PC-3 (cell line): Measurements from ENCODE around the gene CFI. TPM values are rescaled to one million over a fixed set of nuclear protein-coding genes. Genes with fewer than 3 reads are reported as not detected.

ENCODE experiments used
- ATAC-seq: fragments of 200-7000 bp; cut with Tn5 transposase; 2 replicates; pipeline ENCODE4 v1.9.1; 2020; ENCODE audit warnings: mild to moderate bottlenecking, moderate library complexity
- BruUV-seq: library from RNA; stranded (reverse); fragments of 400-500 nt; replicated peaks from 2 replicates; lab custom pipeline; 2021; lab: Mats Ljungman, UMichigan
- CTCF ChIA-PET: fragments of 300-600 bp; sonication (Branson Sonifier 250); formaldehyde crosslinking; loops from one replicate; lab custom pipeline; 2022; ENCODE audit warnings: antibody characterized with exemption; lab: Charles Lee
- POLR2A ChIA-PET: fragments of 300-600 bp; sonication (Branson Sonifier 250); formaldehyde crosslinking; loops from one replicate; lab custom pipeline; 2022; ENCODE audit warnings: antibody characterized with exemption; ENCODE audit not compliant: unreplicated experiment; lab: Charles Lee
- DNase-seq: peaks from one replicate; pipeline ENCODE4 v3.0.0-alpha.2; 2015
- H2AFZ ChIP-seq: fragments of 300-600 bp; sonication (generic); 2 replicates; pipeline ENCODE4 v1.6.0; 2016; ENCODE audit warnings: antibody characterized with exemption, low read length
- H3F3A ChIP-seq: fragments of 300-600 bp; sonication (generic); one replicate; pipeline ENCODE4 v1.6.0; 2017; ENCODE audit warnings: antibody characterized with exemption, low read length, control low read depth, mild to moderate bottlenecking; ENCODE audit not compliant: unreplicated experiment
- H3K27ac ChIP-seq: fragments of 300-600 bp; sonication (generic); 2 replicates; pipeline ENCODE4 v1.5.1; 2016; ENCODE audit warnings: mild to moderate bottlenecking, low read length
- H3K27me3 ChIP-seq: fragments of 300-600 bp; sonication (generic); 2 replicates; pipeline ENCODE4 v1.6.1; 2016; ENCODE audit warnings: low read length, mixed read lengths
- H3K36me3 ChIP-seq: fragments of 300-600 bp; sonication (generic); 2 replicates; pipeline ENCODE4 v1.6.1; 2016; ENCODE audit warnings: low read depth, mixed run types, low read length, mixed read lengths
- H3K4me1 ChIP-seq: fragments of 300-600 bp; sonication (generic); 2 replicates; pipeline ENCODE4 v1.5.1; 2016; ENCODE audit warnings: low read length; ENCODE audit not compliant: insufficient read depth
- H3K4me2 ChIP-seq: fragments of 300-600 bp; sonication (generic); 2 replicates; pipeline ENCODE4 v1.6.0; 2016; ENCODE audit warnings: low read length
- H3K4me3 ChIP-seq: fragments of 300-600 bp; sonication (generic); 2 replicates; pipeline ENCODE4 v1.5.1; 2016; ENCODE audit warnings: mild to moderate bottlenecking, low read length, mixed read lengths
- H3K79me2 ChIP-seq: fragments of 300-600 bp; sonication (generic); 2 replicates; pipeline ENCODE4 v1.6.1; 2017; ENCODE audit warnings: low read length, mixed read lengths
- H3K9ac ChIP-seq: fragments of 300-600 bp; sonication (generic); 2 replicates; pipeline ENCODE4 v1.6.0; 2016; ENCODE audit warnings: mild to moderate bottlenecking, low read length
- H3K9me2 ChIP-seq: fragments of 300-600 bp; sonication (generic); replicated peaks from 2 replicates; pipeline ENCODE4 v1.6.1; 2016; ENCODE audit warnings: mixed run types, low read length, mixed read lengths
- H3K9me3 ChIP-seq: fragments of 300-600 bp; sonication (generic); 2 replicates; pipeline ENCODE4 v1.6.1; 2016; ENCODE audit warnings: low read length, mixed read lengths
- H4K20me1 ChIP-seq: fragments of 300-600 bp; sonication (generic); 2 replicates; pipeline ENCODE4 v1.6.1; 2016; ENCODE audit warnings: low read length, mixed read lengths
- EZH2 ChIP-seq: fragments of 300-600 bp; sonication (generic); IDR thresholded peaks from one replicate; pipeline ENCODE4 v1.6.1; 2017; ENCODE audit warnings: antibody characterized with exemption, mild to moderate bottlenecking, low read length; ENCODE audit not compliant: unreplicated experiment
- EZH2phosphoT487 ChIP-seq: fragments of 300-600 bp; sonication (generic); IDR thresholded peaks from 2 replicates; pipeline ENCODE4 v1.6.1; 2018; ENCODE audit warnings: mild to moderate bottlenecking, antibody characterized with exemption, low read length, borderline replicate concordance
- intact Hi-C: fragments of 100-400 bp; cut with micrococcal nuclease; formaldehyde crosslinking; loops from 2 replicates; pipeline ENCODE4 v1.9.0; 2023
- total RNA-seq: library from RNA; depleted of rRNA; stranded (reverse); fragments of >200 nt; gene quantifications from 2 replicates; pipeline ENCODE4 v1.2.3, GENCODE V29; 2014
- TF ChIP-seq, protein P1 (sequence below): fragments of 300-600 bp; sonication (generic); conservative IDR thresholded peaks from 2 replicates; pipeline ENCODE4 v1.5.1; 2017; ENCODE audit warnings: antibody characterized with exemption, low read depth, mild to moderate bottlenecking, low read length

CFI gene
- total RNA-seq, 1 experiment from 2014 or later: not detected

DNA sequence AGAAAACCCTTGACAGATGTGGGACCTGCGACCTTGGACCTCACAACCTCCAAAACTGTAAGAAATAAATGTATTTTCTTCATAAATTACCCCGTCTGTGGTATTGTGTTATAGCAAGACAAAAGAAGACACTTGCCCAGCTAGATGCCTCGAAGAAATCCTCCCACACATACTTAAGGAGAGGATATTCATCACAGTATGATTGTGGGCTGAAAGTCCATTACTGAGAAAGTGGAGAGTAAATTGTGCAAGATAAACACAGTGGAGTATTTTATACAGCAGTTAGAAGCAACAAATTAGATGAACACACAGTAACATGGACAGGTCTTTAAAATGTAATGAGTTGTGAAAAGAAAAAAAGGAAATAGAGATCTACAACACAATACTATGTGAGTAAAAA, 46.1 kb downstream of the CFI start:
- CTCF ChIA-PET: no interaction called here

DNA sequence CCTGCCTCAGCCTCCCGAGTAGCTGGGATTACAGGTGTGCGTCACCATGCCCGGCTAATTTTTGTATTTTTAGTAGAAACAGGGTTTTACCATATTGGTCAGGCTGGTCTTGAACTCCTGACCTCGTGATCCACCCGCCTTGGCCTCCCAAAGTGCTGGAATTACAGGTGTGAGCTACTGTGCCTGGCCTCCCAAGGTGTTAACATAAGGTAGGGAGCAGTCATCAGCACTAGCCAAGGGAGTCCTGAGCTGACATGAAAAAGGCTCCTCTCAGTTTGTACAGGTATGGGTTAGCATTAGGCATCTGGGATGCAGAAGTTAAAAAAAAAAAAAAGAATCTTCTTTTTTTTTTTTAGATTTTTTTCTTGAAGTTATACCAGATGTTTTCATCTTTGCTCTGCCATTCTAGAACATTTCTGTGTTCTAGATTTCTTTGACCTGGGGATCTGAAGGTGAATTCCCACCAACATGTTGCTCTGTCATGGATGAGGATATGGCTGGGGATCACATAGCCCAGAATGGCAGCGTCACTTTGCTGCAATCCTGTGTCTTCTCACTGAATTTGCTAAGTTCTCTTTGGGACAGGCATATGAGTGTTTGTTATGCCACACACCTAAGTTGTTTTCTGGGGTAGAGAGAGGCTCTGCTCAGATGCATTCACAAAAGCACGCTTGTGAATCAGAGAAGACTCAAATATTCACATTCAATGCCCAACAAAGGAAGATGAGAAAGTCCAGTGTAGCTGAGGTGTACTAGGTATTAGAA, 47.5 kb downstream of the CFI start:
- ATAC-seq (no peak), DNase-seq (no peak)
- Histone ChIP-seq H3K9ac (no peak overlapping the region), H4K20me1 (no peaks in the 10 kb centered on the region), H3K4me3 (no peak overlapping the region), H3F3A (no peaks in the 10 kb centered on the region), H3K9me2 (no peaks in the 10 kb centered on the region), H3K9me3 (no peaks in the 10 kb centered on the region), H3K27ac (no peak overlapping the region), H3K4me1 (no peaks in the 10 kb centered on the region), H3K79me2 (no peaks in the 10 kb centered on the region), H3K36me3 (no peaks in the 10 kb centered on the region), H3K4me2 (no peak overlapping the region), H2AFZ (no peak overlapping the region), H3K27me3 (no peaks in the 10 kb centered on the region)
- TF ChIP-seq EZH2: no peak
- ChIA-PET POLR2A (no interaction called here), CTCF (no interaction called here)
- intact Hi-C loops: no loop called here
- no TSS peak for BruUV-seq

More for the DNA sequence above, 46.1 kb downstream of the CFI start:
- Histone ChIP-seq H2AFZ (no peak overlapping the region), H4K20me1 (no peaks in the 10 kb centered on the region), H3K4me3 (no peak overlapping the region), H3K4me2 (no peak overlapping the region), H3F3A (no peaks in the 10 kb centered on the region), H3K9me2 (no peaks in the 10 kb centered on the region), H3K79me2 (no peaks in the 10 kb centered on the region), H3K9ac (no peak overlapping the region), H3K9me3 (no peaks in the 10 kb centered on the region), H3K27ac (no peak overlapping the region), H3K4me1 (no peaks in the 10 kb centered on the region), H3K36me3 (no peaks in the 10 kb centered on the region), H3K27me3 (no peaks in the 10 kb centered on the region)
- POLR2A ChIA-PET: no interaction called here
- no peak for ATAC-seq
- TF ChIP-seq EZH2phosphoT487 (no peak), EZH2 (no peak)
- TF ChIP-seq, protein P1, sequence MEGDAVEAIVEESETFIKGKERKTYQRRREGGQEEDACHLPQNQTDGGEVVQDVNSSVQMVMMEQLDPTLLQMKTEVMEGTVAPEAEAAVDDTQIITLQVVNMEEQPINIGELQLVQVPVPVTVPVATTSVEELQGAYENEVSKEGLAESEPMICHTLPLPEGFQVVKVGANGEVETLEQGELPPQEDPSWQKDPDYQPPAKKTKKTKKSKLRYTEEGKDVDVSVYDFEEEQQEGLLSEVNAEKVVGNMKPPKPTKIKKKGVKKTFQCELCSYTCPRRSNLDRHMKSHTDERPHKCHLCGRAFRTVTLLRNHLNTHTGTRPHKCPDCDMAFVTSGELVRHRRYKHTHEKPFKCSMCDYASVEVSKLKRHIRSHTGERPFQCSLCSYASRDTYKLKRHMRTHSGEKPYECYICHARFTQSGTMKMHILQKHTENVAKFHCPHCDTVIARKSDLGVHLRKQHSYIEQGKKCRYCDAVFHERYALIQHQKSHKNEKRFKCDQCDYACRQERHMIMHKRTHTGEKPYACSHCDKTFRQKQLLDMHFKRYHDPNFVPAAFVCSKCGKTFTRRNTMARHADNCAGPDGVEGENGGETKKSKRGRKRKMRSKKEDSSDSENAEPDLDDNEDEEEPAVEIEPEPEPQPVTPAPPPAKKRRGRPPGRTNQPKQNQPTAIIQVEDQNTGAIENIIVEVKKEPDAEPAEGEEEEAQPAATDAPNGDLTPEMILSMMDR: no peak
- BruUV-seq: no TSS peak
- intact Hi-C loops: no loop called here
- no peak for DNase-seq

DNA sequence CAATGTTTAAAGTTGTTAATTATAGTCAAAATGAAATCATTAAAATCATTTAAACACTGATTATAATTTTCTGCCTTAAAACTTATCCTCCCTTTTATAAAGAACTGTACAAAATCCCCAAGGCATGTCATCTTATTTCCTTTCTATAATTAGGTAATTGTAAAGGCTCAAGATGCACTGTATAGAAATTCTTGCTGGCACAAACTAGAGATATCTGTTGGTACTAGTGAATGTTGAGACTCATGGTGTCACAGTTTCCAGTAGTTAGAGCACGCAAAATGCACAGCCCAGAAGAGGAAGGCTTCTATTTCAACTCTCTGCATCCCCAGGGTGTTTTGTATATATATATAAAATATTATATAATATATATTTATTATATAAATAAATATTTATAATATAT, 49.3 kb downstream of the CFI start:
- Histone ChIP-seq H3F3A (no peaks in the 10 kb centered on the region), H3K4me2 (no peak overlapping the region), H3K27me3 (no peaks in the 10 kb centered on the region), H3K27ac (no peak overlapping the region), H3K4me3 (no peak overlapping the region), H3K9ac (no peak overlapping the region), H4K20me1 (no peaks in the 10 kb centered on the region), H3K4me1 (no peaks in the 10 kb centered on the region), H3K79me2 (no peaks in the 10 kb centered on the region), H3K36me3 (no peaks in the 10 kb centered on the region), H2AFZ (no peak overlapping the region), H3K9me2 (no peaks in the 10 kb centered on the region), H3K9me3 (no peaks in the 10 kb centered on the region)
- ATAC-seq (no peak), DNase-seq (no peak)
- ChIA-PET CTCF (no interaction called here), POLR2A (no interaction called here)
- intact Hi-C loops: no loop called here
- no TSS peak for BruUV-seq
- TF ChIP-seq EZH2phosphoT487 (no peak), EZH2 (no peak)
- TF ChIP-seq, protein P1: no peak
